NAMALWA (cell line): ENCODE results near the gene VAV3.
"Not testable (repeated sequence)": the region's sequence is repeated elsewhere in the genome, so short reads cannot be mapped to it uniquely, and the experiment has no call there.

Experiments used
- DNase-seq: peaks from one replicate; pipeline ENCODE4 v3.0.0-alpha.2; 2015; ENCODE audit warnings: low spot score

The VAV3 gene

DNA sequence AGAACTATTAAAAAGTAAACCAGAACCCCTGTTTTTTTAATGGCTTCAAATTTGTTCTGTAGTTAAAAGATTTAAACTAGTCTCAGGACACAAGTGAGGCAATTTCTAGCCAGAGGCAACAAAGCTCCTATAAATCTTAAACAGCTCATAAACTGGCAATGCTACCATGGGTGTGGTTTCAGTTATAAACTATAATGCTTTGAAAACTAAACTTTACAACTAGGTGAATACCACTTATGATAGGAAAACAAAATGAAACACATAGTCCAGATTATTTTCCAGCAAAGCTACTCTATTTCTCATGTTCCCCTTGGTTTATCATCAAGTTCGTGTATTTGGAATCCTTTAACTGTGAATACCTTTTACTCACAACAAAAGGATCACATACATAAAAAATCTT lies 282.5 kb downstream of the VAV3 start:
- DNase-seq: no peak

DNA sequence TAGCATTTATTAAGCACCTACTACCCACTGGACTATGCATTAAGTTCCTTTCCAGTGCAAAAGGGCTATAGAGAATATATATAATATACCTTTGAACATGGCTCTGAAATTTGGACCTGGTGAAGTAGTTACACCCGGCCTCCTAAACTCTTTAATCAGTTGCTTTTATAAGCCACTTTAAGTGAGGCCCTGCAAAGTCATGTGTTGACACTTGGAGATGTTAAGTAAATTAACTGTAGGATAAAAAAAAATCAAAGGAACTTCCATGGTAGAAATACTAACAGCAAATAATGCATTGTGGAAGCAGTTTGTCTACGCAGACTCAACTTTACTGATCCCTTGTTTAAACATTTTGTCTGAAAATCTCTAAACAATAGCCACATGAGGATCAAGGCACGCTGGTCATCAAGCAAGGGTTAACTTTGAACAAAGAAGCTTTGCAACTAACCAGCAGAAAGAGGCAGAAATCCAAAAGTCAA lies 283.9 kb downstream of the VAV3 start:
- DNase-seq: no peak

DNA sequence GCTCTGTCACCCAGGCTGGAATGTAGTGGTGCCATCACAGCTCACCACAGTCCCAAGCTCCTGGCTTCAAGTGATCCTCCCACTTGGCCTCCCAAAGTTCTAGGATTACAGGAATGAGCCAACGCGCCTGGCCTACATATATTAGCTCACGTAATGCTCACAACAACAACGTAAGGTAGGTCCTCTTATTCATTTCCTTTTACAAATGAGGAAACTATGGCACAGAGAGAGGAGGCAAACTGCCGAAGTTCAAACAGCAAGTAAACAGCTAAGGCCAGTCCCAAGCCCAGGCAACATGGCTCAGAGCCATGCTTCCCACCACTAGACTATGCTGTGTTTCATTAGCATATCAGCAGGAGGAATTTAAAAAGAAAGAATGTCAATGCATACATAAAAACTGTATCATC lies 284.4 kb downstream of the VAV3 start:
- DNase-seq: no peak

- no peak for DNase-seq
These were observed 285.5 kb downstream of the VAV3 start for GRCh38 chr1:107679411-107679953.

- no peak for DNase-seq
These were observed 286.0 kb downstream of the VAV3 start for GRCh38 chr1:107678993-107679392.

- DNase-seq: no peak
These were observed 287.3 kb downstream of the VAV3 start for GRCh38 chr1:107677697-107678096.

- no peak for DNase-seq
These were observed 290.5 kb downstream of the VAV3 start for GRCh38 chr1:107674486-107674885.

DNA sequence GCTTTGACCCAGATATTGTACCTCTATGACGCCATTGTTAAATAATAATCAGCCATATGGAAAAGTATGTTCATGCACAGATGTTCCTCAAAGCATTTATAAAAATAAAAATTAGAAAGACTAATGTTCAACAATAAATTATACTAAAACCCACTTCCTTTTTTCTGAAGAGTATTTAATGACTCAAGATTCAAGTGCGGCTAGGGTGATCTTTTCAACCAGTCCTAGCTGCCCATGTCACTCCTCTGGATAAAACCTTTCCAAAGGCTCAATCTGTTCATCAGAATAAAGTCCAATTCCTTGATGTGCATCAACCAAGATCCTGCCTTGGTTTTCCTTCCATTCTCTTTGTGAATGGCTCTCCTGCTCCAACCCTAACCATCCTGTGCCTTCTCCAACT lies 292.0 kb downstream of the VAV3 start:
- no peak for DNase-seq

DNA sequence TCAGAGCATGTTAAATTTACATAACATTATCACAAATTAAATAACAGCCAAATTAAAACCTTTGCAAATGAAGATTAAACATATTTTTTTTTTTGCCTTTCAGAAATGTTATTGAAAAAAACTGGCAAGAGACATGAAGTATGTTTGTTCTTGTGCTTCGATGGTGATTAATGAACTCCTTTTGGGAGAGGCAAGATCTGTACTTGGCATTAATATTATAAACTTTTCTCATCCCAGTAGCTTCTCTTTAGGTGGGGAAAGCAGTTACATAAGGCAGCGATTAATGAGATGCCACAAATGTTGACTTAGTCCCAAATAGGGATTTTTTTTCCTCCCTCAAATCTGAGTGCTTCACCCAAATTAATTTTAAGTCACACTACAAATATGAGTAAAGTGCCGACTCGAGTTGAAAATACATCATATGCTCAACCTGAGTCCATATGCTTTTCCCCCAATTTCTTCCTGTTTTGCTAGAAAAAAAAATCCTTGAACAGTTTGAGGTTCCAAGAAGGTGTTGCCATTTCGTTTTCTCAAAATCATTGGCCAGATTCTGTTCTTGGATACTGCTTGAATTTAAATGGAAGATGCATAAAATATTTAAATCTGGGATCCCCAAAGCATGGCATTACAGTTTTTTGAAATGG lies 294.5 kb downstream of the VAV3 start:
- DNase-seq: no peak

DNA sequence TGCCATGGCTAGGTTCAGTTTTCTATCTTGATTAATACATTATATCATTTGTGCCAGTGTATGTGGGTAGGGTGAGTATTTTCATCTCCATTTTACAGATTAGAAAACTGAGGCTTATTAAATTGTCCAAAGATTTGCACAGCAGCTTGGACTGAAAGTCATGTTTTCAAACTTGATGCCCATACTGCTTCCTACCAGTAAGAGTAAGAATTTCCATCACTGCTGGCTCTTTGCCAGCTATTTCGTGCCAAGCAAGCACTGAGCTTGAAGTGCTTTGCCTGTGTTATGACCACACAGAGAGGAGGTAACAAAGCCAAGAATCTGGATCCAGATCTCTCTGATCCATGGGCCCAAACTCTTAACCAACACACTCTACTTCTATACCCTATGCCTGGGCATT lies 295.0 kb downstream of the VAV3 start:
- no peak for DNase-seq

DNA sequence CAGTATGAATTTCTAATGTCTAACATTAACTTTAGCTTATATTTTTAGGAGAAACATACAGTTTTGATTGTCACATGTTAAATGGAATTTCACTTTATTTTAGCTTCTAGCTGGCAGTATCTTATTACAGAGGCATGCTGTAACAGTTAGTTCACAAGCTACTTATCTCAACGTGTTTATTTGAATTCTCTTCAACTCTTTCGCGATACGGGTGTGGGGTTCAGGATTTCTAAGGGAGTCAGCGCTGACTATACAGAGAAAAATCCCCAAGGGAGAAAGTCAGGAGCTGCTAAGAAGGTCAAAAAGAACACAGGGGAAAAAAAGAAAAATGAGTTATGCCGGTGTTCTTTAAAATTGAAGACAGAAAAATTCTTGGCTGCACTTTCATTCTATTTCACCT lies 296.2 kb downstream of the VAV3 start:
- no peak for DNase-seq

- no peak for DNase-seq
These were observed 298.5 kb downstream of the VAV3 start for GRCh38 chr1:107666493-107666892.

DNA sequence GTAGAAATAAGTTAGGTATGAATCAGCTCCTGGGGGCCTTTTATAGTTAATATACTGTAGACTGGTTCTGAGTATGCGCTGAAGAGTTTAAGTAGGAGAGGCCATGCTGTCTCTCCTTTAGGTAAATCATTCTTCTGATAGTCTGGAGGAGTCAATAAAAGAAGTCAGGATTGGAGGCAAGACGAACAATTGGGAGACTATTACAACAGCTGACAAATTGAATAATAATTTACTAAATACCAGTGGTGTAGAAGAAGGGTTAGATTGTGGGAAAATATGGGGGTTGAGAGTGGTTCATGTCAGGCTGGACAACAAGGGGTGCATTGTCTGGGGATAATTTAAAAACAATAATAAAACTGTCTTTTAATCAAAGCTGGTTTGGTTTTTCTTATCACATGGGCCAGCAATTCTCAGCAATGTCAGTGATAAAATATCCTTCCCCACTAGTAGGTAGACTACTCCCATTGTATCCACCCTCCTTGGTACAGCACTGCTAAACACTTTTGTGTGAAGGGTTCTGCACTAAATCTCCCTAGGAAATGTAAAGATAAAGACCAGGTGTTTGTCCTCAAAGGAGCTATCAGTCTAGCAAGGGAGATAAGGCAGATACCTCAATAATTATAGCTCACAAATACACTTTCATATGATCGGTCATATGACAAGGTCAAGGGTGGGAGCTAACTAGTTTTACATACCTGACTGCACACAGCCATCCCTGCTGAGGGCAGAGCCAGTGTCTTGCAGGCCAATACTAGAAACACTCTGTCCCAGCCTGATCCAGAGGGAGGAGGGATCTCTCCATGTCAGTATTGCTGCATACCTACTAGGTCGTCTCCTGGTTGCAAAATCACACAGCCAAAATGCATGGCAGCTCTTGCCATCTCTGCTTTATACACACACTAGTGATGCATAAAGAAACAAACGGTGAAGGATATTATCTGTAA lies 299.7 kb downstream of the VAV3 start:
- DNase-seq: no peak

GRCh38 chr1:107662971-107663370 lies 302.0 kb downstream of the VAV3 start:
- DNase-seq: no peak

- DNase-seq: no peak
These were observed 303.8 kb downstream of the VAV3 start for GRCh38 chr1:107661158-107661557.

- DNase-seq: no peak
These were observed 305.0 kb downstream of the VAV3 start for GRCh38 chr1:107659961-107660360.

GRCh38 chr1:107657356-107657755 lies 307.6 kb downstream of the VAV3 start:
- no peak for DNase-seq

GRCh38 chr1:107653765-107654164 lies 311.2 kb downstream of the VAV3 start:
- DNase-seq: no peak

DNA sequence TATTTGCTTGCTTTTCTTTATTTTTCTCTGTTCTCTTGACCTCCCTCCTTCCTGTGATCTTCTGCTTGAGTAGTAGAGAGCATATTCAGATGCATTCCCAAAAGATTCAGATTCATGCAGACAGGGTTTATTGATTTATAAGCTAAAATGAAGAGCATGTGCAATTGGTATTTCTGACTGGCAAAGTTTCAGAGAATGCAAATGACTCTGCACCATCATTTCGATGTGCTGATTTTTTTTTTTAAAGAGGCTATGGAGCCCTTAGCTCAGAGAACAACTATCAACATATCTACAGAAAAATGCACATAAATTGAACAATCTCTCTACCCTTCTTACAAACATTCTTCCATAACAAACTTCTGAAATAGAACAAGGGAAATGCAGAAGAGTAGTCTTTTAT lies 312.0 kb downstream of the VAV3 start:
- no peak for DNase-seq

- not testable (repeated sequence) for DNase-seq
These were observed 314.2 kb downstream of the VAV3 start for GRCh38 chr1:107650825-107651224.

GRCh38 chr1:107649023-107649422 lies 316.0 kb downstream of the VAV3 start:
- DNase-seq: no peak

- DNase-seq: no peak
These were observed 316.9 kb downstream of the VAV3 start for GRCh38 chr1:107648071-107648470.

DNA sequence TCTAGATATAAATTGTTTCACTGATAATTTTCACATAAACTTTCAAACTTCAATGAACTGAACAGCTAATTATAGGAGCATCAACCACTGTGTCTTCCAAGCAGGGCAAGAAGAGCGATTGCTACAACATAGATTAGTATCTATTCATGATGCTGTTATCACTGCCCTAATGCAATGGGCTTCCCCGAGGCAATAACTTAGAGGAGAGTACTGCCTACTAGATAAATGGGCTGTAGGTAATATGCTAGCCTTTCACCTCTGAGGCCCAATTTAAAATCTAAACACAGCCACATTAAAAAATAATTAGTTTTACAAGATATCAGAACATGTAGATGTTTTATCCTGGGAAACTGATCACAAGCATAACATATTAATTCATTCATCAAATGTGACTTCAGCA lies 318.0 kb downstream of the VAV3 start:
- no peak for DNase-seq
